A172 (cell line): ENCODE data around the gene PER2. TPM values are rescaled to one million over a fixed set of nuclear protein-coding genes. Genes with fewer than 3 reads are reported as not detected.
A peak's percentile ranks its signal among the peaks of the same experiment; 100 is the strongest.

Experiments
- DNase-seq: peaks from one replicate; pipeline ENCODE4 v3.0.0-alpha.2; 2015; ENCODE audit warnings: low spot score
- total RNA-seq: library from RNA; depleted of rRNA; stranded (reverse); fragments of >200 nt; shearing (Covaris generic); gene quantifications from 2 replicates; pipeline ENCODE4 v1.2.3, GENCODE V29; 2014

Gene PER2
- total RNA-seq, 1 experiment from 2014 or later, result 1.4 TPM

- no peak for DNase-seq
These were observed 41.2 kb downstream of the PER2 start for GRCh38 chr2:238247002-238247822.

GRCh38 chr2:238244151-238244550 is 44.3 kb downstream of the PER2 start:
- no peak for DNase-seq

- DNase-seq, result no peak
These were observed 44.8 kb downstream of the PER2 start for GRCh38 chr2:238243496-238244076.

GRCh38 chr2:238242731-238243495 is 45.5 kb downstream of the PER2 start:
- DNase-seq, result no peak

- DNase-seq, result no peak
These were observed 46.4 kb downstream of the PER2 start for GRCh38 chr2:238241970-238242369.

GRCh38 chr2:238240757-238241711 is 47.4 kb downstream of the PER2 start:
- DNase-seq, result no peak

- peak; percentile 70 for DNase-seq
These were observed 48.3 kb downstream of the PER2 start, which contains the start of gene HES6 for GRCh38 chr2:238239863-238240756. TSS of gene HES6 (minus strand) at chr2:238240038. CDS start at chr2:238239905, 133 bp downstream.

GRCh38 chr2:238239543-238239862 is 48.9 kb downstream of the PER2 start:
- DNase-seq, result no peak

- DNase-seq, result no peak
These were observed 49.5 kb downstream of the PER2 start for GRCh38 chr2:238238766-238239542.

GRCh38 chr2:238238311-238238765 is 50.1 kb downstream of the PER2 start:
- no peak for DNase-seq

- DNase-seq, result no peak
These were observed 50.8 kb downstream of the PER2 start for GRCh38 chr2:238237431-238238135.

- no peak for DNase-seq
These were observed 51.8 kb downstream of the PER2 start for GRCh38 chr2:238236571-238236970.

GRCh38 chr2:238235856-238236255 is 52.6 kb downstream of the PER2 start:
- no peak for DNase-seq

- peak; percentile 59 for DNase-seq
These were observed 53.1 kb downstream of the PER2 start for GRCh38 chr2:238235331-238235732.

GRCh38 chr2:238233625-238234024 is 54.8 kb downstream of the PER2 start:
- DNase-seq, result no peak

- no peak for DNase-seq
These were observed 56.6 kb downstream of the PER2 start for GRCh38 chr2:238231809-238232208.

GRCh38 chr2:238231251-238231793 is 57.1 kb downstream of the PER2 start:
- DNase-seq, result no peak

GRCh38 chr2:238230699-238231098 is 57.7 kb downstream of the PER2 start:
- no peak for DNase-seq

GRCh38 chr2:238228700-238229099 is 59.7 kb downstream of the PER2 start:
- DNase-seq, result no peak
